H9 (cell line): ENCODE results near the gene SIGLEC1. TPM values are rescaled to one million over a fixed set of nuclear protein-coding genes. Genes with fewer than 3 reads are reported as not detected.

Source experiments
- DNase-seq: peaks from one replicate; pipeline ENCODE4 v3.0.0-alpha.2; 2017
- H2AFZ ChIP-seq: one replicate; pipeline ENCODE4 v1.6.1; 2013; ENCODE audit warnings: mild to moderate bottlenecking, low read length, control low read depth, moderate library complexity
- H2AK5ac ChIP-seq: 2 replicates; pipeline ENCODE4 v1.6.1; 2013; ENCODE audit warnings: low read length, control low read depth, mixed read lengths; ENCODE audit not compliant: insufficient read length
- H2BK120ac ChIP-seq: one replicate; pipeline ENCODE4 v1.6.1; 2013; ENCODE audit warnings: low read depth, mild to moderate bottlenecking, low read length, control low read depth, inconsistent platforms; ENCODE audit not compliant: poor library complexity, severe bottlenecking
- H2BK12ac ChIP-seq: 2 replicates; pipeline ENCODE4 v1.6.1; 2013; ENCODE audit warnings: low read length, control low read depth, mixed read lengths, low read depth; ENCODE audit not compliant: insufficient read length
- H2BK15ac ChIP-seq: 2 replicates; pipeline ENCODE4 v1.6.1; 2013; ENCODE audit warnings: low read depth, low read length, control low read depth
- H2BK20ac ChIP-seq: one replicate; pipeline ENCODE4 v1.6.1; 2013; ENCODE audit warnings: low read depth, mild to moderate bottlenecking, low read length, control low read depth, inconsistent platforms; ENCODE audit not compliant: poor library complexity, severe bottlenecking
- H2BK5ac ChIP-seq: 2 replicates; pipeline ENCODE4 v1.6.1; 2013; ENCODE audit warnings: low read length, control low read depth, mixed read lengths; ENCODE audit not compliant: insufficient read length
- H3K14ac ChIP-seq: 2 replicates; pipeline ENCODE4 v1.6.1; 2013; ENCODE audit warnings: low read length, control low read depth; ENCODE audit not compliant: insufficient read depth
- H3K18ac ChIP-seq: 2 replicates; pipeline ENCODE4 v1.6.1; 2013; ENCODE audit warnings: low read depth, mild to moderate bottlenecking, mixed read lengths, low read length, control low read depth; ENCODE audit not compliant: insufficient read length
- H3K23ac ChIP-seq: 2 replicates; pipeline ENCODE4 v1.6.1; 2013; ENCODE audit warnings: low read length, control low read depth, mixed read lengths, low read depth; ENCODE audit not compliant: insufficient read length
- H3K23me2 ChIP-seq: 2 replicates; pipeline ENCODE4 v1.6.1; 2013; ENCODE audit warnings: low read depth, mild to moderate bottlenecking, mixed read lengths, low read length, control low read depth; ENCODE audit not compliant: insufficient read length, poor library complexity, severe bottlenecking
- H3K27ac ChIP-seq: 2 replicates; pipeline ENCODE4 v1.5.1; 2013; ENCODE audit warnings: low read length, control low read depth, mixed read lengths, low read depth; ENCODE audit not compliant: insufficient read length
- H3K27me3 ChIP-seq: 2 replicates; pipeline ENCODE4 v1.6.1; 2013; ENCODE audit warnings: low read length, control low read depth, inconsistent platforms; ENCODE audit not compliant: insufficient read depth
- H3K4ac ChIP-seq: 2 replicates; pipeline ENCODE4 v1.6.1; 2013; ENCODE audit warnings: low read depth, mild to moderate bottlenecking, control low read depth, inconsistent platforms, low read length, moderate library complexity
- H3K4me1 ChIP-seq: 2 replicates; pipeline ENCODE4 v1.6.1; 2013; ENCODE audit warnings: low read length, control low read depth, inconsistent platforms; ENCODE audit not compliant: insufficient read depth
- H3K4me2 ChIP-seq: 2 replicates; pipeline ENCODE4 v1.6.1; 2013; ENCODE audit warnings: low read length, control low read depth, mixed read lengths; ENCODE audit not compliant: insufficient read length, insufficient read depth
- H3K56ac ChIP-seq: 2 replicates; pipeline ENCODE4 v1.6.1; 2013; ENCODE audit warnings: low read depth, mild to moderate bottlenecking, mixed read lengths, low read length, control low read depth; ENCODE audit not compliant: insufficient read length
- H3K79me1 ChIP-seq: 2 replicates; pipeline ENCODE4 v1.6.1; 2013; ENCODE audit warnings: low read depth, mild to moderate bottlenecking, moderate library complexity, low read length, control low read depth, inconsistent platforms; ENCODE audit not compliant: insufficient read depth, poor library complexity, severe bottlenecking
- H3K79me2 ChIP-seq: 2 replicates; pipeline ENCODE4 v1.6.1; 2013; ENCODE audit warnings: low read length, control low read depth, inconsistent platforms; ENCODE audit not compliant: insufficient read depth
- H3K9ac ChIP-seq: 2 replicates; pipeline ENCODE4 v1.6.1; 2013; ENCODE audit warnings: low read length, control low read depth, mixed read lengths; ENCODE audit not compliant: insufficient read length; ENCODE audit errors: extremely low read depth
- H3K9me3 ChIP-seq: one replicate; pipeline ENCODE4 v1.6.1; 2013; ENCODE audit warnings: low read depth, low read length, inconsistent platforms; ENCODE audit not compliant: control insufficient read depth
- H3T11ph ChIP-seq: one replicate; pipeline ENCODE4 v1.6.1; 2013; ENCODE audit warnings: mild to moderate bottlenecking, low read length, control low read depth, inconsistent platforms
- H4K20me1 ChIP-seq: one replicate; pipeline ENCODE4 v1.6.1; 2013; ENCODE audit not compliant: control insufficient read depth, insufficient read length, insufficient read depth
- H4K5ac ChIP-seq: 2 replicates; pipeline ENCODE4 v1.6.1; 2013; ENCODE audit warnings: low read depth, mild to moderate bottlenecking, mixed read lengths, low read length, control low read depth; ENCODE audit not compliant: insufficient read length
- H4K8ac ChIP-seq: replicated peaks from 2 replicates; pipeline ENCODE4 v1.6.1; 2013; ENCODE audit warnings: low read length, control low read depth, mixed read lengths, low read depth; ENCODE audit not compliant: insufficient read length
- H4K91ac ChIP-seq: 2 replicates; pipeline ENCODE4 v1.6.1; 2013; ENCODE audit warnings: low read depth, mild to moderate bottlenecking, moderate library complexity, mixed read lengths, low read length, control low read depth; ENCODE audit not compliant: insufficient read length
- H3K27ac Mint-ChIP-seq, 3 experiments: 2 replicates in 2 of 3; 3 replicates in 1 of 3; pipeline ENCODE4 v1.8.0; 2020 to 2021; ENCODE audit warnings: mixed read lengths in 3 of 3, mild to moderate bottlenecking in 1 of 3, moderate library complexity in 1 of 3
- H3K27me3 Mint-ChIP-seq: 2 replicates; pipeline ENCODE4 v1.8.0; 2021; ENCODE audit warnings: low read depth, mild to moderate bottlenecking, moderate library complexity, mixed read lengths
- H3K36me3 Mint-ChIP-seq, 3 experiments: 2 replicates in 2 of 3; 3 replicates in 1 of 3; pipeline ENCODE4 v1.8.0; 2020 to 2021; ENCODE audit warnings: low read depth in 3 of 3, mixed read lengths in 3 of 3; ENCODE audit not compliant: insufficient read depth in 1 of 3
- H3K4me1 Mint-ChIP-seq, 2 experiments: 2 replicates each; pipeline ENCODE4 v1.8.0; 2020; ENCODE audit warnings: mixed read lengths in 2 of 2
- H3K4me3 Mint-ChIP-seq, 2 experiments: 2 replicates in 1 of 2; 3 replicates in 1 of 2; pipeline ENCODE4 v1.8.0; 2020 to 2021; ENCODE audit warnings: mild to moderate bottlenecking in 2 of 2, mixed read lengths in 2 of 2, moderate library complexity in 1 of 2
- H3K9me3 Mint-ChIP-seq, 2 experiments: 2 replicates in 1 of 2; 3 replicates in 1 of 2; pipeline ENCODE4 v1.8.0; 2020; ENCODE audit warnings: mild to moderate bottlenecking in 2 of 2, mixed read lengths in 2 of 2, moderate library complexity in 1 of 2
- WGBS: extraction: QIAGEN DNeasy Blood & Tissue Kit; methylation state at CpG from one replicate; pipeline ENCODE4 v1.1.7; 2013; ENCODE audit warnings: missing lambda C conversion rate, low lambda C conversion rate, mixed read lengths; ENCODE audit not compliant: insufficient read length; ENCODE audit errors: extremely low coverage; 5-methylcytosine and 5-hydroxymethylcytosine counted together
- total RNA-seq: library from RNA; stranded (reverse); gene quantifications from 2 replicates; pipeline ENCODE4 v1.2.1, GENCODE V29; 2021
- TF ChIP-seq, protein P1 (sequence below): fragments of 200-600 bp; sonication (generic); conservative IDR thresholded peaks from 3 replicates; pipeline ENCODE4 v1.8.0; 2021; ENCODE audit warnings: antibody characterized with exemption, mild to moderate bottlenecking

SIGLEC1 gene
- total RNA-seq, 1 experiment from 2014 or later: not detected

DNA sequence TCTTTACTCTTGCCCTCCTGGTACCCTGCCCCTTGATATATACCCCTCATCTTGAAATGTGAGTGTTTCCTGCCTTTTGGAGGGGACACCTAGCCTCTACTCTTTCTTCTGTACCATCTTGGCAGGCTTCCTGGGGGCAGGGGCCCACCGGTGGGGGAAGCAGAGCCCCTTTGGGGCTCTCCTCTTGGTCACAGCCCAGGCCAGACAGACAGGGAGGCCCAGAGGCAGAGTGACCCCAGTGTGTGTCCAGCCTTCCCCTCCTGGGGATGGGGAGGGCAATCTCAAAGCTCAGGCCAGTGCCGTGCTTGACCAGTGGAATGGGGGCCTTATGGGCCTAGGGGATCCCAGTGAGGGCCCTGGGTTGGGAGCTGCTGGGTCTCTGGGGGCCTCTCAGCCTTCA, 34.2 kb downstream of the SIGLEC1 start:
- no peak overlapping the region for H3K4me3 Mint-ChIP-seq
- H3K18ac ChIP-seq: no peak overlapping the region
- H3K79me1 ChIP-seq: no peaks in the 10 kb centered on the region
- H2AFZ ChIP-seq: no peak overlapping the region
- peaks cover 45% of the 10 kb centered on the region for H3K27me3 Mint-ChIP-seq
- no peak overlapping the region for H2BK20ac ChIP-seq
- H3K14ac ChIP-seq: no peak overlapping the region
- no peak overlapping the region for H3K56ac ChIP-seq
- H3K27ac Mint-ChIP-seq: no peak overlapping the region
- H4K20me1 ChIP-seq: no peaks in the 10 kb centered on the region
- H3K79me2 ChIP-seq: no peaks in the 10 kb centered on the region
- H3K4me1 Mint-ChIP-seq: peaks cover 16 to 29% of the 10 kb centered on the region in 2 experiments
- no peak overlapping the region for H2BK120ac ChIP-seq
- no CpG with 5 or more reads among the region's 2 CpGs for WGBS
- no peak overlapping the region for H2BK12ac ChIP-seq
- no peaks in the 10 kb centered on the region for H3K36me3 Mint-ChIP-seq
- no peak overlapping the region for H3K9ac ChIP-seq
- no peak overlapping the region for H2BK15ac ChIP-seq
- H3T11ph ChIP-seq: no peak overlapping the region
- H3K4me2 ChIP-seq: no peak overlapping the region
- TF ChIP-seq, protein P1, sequence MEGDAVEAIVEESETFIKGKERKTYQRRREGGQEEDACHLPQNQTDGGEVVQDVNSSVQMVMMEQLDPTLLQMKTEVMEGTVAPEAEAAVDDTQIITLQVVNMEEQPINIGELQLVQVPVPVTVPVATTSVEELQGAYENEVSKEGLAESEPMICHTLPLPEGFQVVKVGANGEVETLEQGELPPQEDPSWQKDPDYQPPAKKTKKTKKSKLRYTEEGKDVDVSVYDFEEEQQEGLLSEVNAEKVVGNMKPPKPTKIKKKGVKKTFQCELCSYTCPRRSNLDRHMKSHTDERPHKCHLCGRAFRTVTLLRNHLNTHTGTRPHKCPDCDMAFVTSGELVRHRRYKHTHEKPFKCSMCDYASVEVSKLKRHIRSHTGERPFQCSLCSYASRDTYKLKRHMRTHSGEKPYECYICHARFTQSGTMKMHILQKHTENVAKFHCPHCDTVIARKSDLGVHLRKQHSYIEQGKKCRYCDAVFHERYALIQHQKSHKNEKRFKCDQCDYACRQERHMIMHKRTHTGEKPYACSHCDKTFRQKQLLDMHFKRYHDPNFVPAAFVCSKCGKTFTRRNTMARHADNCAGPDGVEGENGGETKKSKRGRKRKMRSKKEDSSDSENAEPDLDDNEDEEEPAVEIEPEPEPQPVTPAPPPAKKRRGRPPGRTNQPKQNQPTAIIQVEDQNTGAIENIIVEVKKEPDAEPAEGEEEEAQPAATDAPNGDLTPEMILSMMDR: no peak
- no peak overlapping the region for H2BK5ac ChIP-seq
- H3K4ac ChIP-seq: no peak overlapping the region
- no peaks in the 10 kb centered on the region for H3K9me3 ChIP-seq
- no peak overlapping the region for H3K27ac ChIP-seq
- no peak overlapping the region for H2AK5ac ChIP-seq
- peaks cover 13% of the 10 kb centered on the region for H3K23me2 ChIP-seq
- H3K27me3 ChIP-seq: no peaks in the 10 kb centered on the region; the same call in 1 of the 2 replicates
- no peak overlapping the region for H4K5ac ChIP-seq
- H4K91ac ChIP-seq: no peak overlapping the region
- no peak for DNase-seq
- H4K8ac ChIP-seq: no peak overlapping the region
- H3K23ac ChIP-seq: no peak overlapping the region
- H3K4me1 ChIP-seq: no peaks in the 10 kb centered on the region; the same call in 1 of the 2 replicates
- H3K9me3 Mint-ChIP-seq: no peaks in the 10 kb centered on the region; a peak in 1 of 5 replicates
